Gastrocnemius medialis (tissue), 4 donors: Measurements from ENCODE around the gene SLC7A6OS.
A peak's percentile ranks its signal among the peaks of the same experiment; 100 is the strongest.

Experiments used
- CTCF ChIP-seq, 5 experiments: fragments of 450-650 bp in 3 of 5; fragments of 200-600 bp in 2 of 5; sonication (generic) in 2 of 5; IDR thresholded peaks in 4 of 5; conservative IDR thresholded peaks in 1 of 5; 1 replicate in 4 of 5; 2 replicates in 1 of 5; pipeline ENCODE4 v1.5.1; 2016 to 2019; ENCODE audit warnings: antibody characterized with exemption in 5 of 5, mild to moderate bottlenecking in 3 of 5, moderate library complexity in 3 of 5
- POLR2A ChIP-seq, 2 donors: fragments of 450-650 bp; IDR thresholded peaks; one replicate each; pipeline ENCODE4 v1.6.1; 2017; ENCODE audit warnings: antibody characterized with exemption in 2 of 2, mild to moderate bottlenecking in 2 of 2, moderate library complexity in 2 of 2

DNA sequence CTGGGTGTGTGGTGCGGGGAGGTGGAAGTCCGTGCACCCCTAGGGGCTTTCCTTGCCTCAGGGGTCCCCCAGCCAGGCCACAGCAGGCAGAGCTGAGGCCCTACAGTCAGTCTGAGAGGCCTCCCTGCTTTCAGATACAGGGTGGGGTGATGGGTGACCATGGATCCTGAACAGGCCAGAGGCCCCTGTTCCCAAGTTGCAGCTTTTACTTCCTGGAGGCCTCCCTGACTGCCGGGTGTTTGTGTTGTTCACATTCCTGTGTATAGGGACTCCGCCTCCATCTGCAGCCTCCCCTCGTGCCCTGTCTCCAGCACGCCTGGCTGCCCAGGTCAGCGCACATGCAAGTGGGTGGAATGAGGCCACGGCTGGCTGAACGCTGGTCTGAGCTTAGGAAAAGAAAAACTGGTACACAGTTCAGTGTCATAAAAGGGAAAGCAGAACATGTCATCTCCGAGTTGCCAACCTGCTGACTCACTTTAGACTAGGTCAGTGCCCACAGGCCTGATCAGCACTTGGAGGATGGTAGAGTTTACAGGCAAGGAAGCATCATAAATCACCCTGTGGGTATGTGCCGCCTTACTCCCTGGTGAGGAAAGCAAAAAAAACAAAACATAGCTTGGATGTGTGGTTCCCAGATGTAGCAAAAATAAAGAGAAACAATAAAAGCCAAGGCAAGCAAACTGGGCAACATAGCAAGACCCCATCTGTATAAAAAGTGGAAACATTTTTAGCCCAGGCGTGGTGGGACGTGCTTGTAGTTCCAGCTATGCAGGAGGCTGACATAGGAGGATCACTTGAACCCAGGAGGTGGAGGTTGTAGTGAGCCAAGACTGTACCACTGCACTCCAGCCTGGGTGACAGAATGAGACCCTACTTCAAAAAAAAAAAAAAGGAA lies 52.6 kb downstream of the SLC7A6OS start:
- TF ChIP-seq CTCF (IDR thresholded peaks at IDR 0.05 in 4 of 5, conservative IDR thresholded peaks at IDR 0.05 in 1 of 5) (no peak), POLR2A (IDR thresholded peaks at IDR 0.05) (peak in 1 of 2 donors; percentile 25)
